Measurements from ENCODE around the gene GAN.

- TF ChIP-seq POLR2AphosphoS5 (IDR thresholded peaks at IDR 0.05; ENCODE audit: low read depth, low read length): no peak
- no peak for TF ChIP-seq FOSL1 (IDR thresholded peaks at IDR 0.05; ENCODE audit: low read depth)
- TF ChIP-seq EZH2phosphoT487 (IDR thresholded peaks at IDR 0.05; ENCODE audit: borderline replicate concordance): no peak
- no peak for TF ChIP-seq RAD21 (IDR thresholded peaks at IDR 0.05; ENCODE audit: low read depth)
- no peak for TF ChIP-seq YY1 (IDR thresholded peaks at IDR 0.05; ENCODE audit: extremely low read depth, insufficient replicate concordance, low read depth, low read length)
- no peak for TF ChIP-seq CTCF (IDR thresholded peaks at IDR 0.05 in 2 of 3, conservative IDR thresholded peaks at IDR 0.05 in 1 of 3; ENCODE audit: borderline replicate concordance in 1 of 3, insufficient read depth in 1 of 3, low read depth in 2 of 3, low read length in 2 of 3)
- TF ChIP-seq EZH2 (IDR thresholded peaks at IDR 0.05): no peak
These were observed 69.2 kb downstream of the GAN start for GRCh38 chr16:81384006-81384405.

Measured in HCT116 (cell line).